GM12892 (cell line): ENCODE data around the gene NES.
A peak's percentile ranks its signal among the peaks of the same experiment; 100 is the strongest.

Experiments used
- DNase-seq: peaks from one replicate; pipeline ENCODE4 v3.0.0; 2011; ENCODE audit not compliant: insufficient read length
- FAIRE-seq: peaks from 2 replicates; lab custom pipeline; 2011; peaks lifted over from hg19 to GRCh38; lab: Jason Lieb, UNC
- POLR2A ChIP-seq: IDR thresholded peaks from 2 replicates; pipeline ENCODE4 v1.6.1; 2011; ENCODE audit warnings: low read depth, low read length, control low read depth
- POLR2AphosphoS5 ChIP-seq: IDR thresholded peaks from 2 replicates; pipeline ENCODE4 v1.6.1; 2011; ENCODE audit warnings: low read depth, low read length, control low read depth
- TAF1 ChIP-seq: IDR thresholded peaks from 2 replicates; pipeline ENCODE4 v1.6.1; 2011; ENCODE audit warnings: low read depth, mild to moderate bottlenecking, control low read depth, low read length, borderline replicate concordance

NES gene

DNA sequence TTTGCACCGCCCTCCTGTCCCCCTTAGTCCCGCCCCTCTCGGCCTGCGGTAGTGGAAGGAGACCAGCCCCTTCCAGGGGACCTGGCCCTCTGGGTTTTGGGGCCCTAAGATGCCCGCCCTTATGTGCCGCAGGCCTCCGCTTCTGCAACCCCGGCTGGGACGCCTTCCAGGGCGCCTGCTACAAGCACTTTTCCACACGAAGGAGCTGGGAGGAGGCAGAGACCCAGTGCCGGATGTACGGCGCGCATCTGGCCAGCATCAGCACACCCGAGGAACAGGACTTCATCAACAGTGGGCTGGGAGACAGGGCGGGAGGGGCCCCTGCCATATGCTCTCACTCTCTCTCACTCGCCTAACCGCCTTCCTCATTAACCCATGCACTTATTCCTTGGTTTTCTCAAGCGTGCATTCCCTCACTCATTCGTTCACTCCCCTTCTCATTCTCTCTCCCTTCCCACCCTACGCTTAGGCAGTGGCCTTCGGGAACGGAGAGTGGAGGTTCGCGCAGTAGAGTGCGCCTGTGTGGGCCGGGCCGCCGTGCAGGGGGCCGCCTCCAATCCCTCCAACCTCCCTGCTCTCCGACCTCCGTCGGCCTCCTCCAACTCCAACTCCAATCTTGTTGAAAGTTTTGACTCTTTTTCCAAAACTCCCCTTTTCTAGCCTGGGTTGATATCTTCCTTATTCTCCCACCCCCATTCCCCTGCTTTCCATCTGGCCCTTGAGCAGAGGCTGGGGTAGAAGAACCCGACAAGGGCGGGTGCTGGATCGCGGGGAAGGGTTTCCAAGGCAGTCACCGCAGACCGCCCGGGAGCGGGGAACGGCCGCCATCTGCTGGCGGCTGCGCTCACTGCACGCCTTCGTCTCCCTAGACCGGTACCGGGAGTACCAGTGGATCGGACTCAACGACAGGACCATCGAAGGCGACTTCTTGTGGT, 20.1 kb downstream of the NES start:
- TF ChIP-seq POLR2A (no peak), TAF1 (no peak), POLR2AphosphoS5 (no peak)
- FAIRE-seq (peak; percentile 69), DNase-seq (peak; percentile 84)

DNA sequence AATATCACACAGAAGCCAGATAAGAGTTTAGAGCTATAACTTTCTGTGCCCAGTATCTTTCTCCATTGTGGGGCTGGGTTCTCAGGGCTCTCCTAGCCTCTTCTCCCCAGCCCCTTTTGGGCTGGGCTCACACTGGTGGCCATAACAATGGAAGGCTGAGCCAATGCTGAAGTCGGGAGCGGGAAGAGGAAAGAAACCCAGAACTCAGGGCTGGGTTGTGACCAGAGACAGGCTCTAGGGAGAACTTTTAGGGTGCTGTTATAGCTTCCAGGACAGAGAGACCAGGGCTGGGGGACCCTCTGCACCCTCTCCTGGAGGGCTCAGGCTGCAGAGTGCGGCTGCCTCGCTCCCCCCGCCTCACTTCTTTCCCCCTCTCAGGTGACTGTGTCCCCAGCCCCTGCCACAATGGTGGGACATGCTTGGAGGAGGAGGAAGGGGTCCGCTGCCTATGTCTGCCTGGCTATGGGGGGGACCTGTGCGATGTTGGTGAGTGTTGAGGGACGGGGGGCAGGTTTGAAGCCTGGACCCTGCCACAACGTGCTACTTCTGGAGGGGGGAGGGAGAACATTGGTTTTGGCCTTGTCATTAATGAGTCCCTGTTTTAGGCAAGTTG, 21.2 kb downstream of the NES start:
- TF ChIP-seq POLR2AphosphoS5, result no peak
- TF ChIP-seq TAF1, result no peak
- TF ChIP-seq POLR2A, result no peak
- FAIRE-seq, result no peak
- DNase-seq, result no peak

DNA sequence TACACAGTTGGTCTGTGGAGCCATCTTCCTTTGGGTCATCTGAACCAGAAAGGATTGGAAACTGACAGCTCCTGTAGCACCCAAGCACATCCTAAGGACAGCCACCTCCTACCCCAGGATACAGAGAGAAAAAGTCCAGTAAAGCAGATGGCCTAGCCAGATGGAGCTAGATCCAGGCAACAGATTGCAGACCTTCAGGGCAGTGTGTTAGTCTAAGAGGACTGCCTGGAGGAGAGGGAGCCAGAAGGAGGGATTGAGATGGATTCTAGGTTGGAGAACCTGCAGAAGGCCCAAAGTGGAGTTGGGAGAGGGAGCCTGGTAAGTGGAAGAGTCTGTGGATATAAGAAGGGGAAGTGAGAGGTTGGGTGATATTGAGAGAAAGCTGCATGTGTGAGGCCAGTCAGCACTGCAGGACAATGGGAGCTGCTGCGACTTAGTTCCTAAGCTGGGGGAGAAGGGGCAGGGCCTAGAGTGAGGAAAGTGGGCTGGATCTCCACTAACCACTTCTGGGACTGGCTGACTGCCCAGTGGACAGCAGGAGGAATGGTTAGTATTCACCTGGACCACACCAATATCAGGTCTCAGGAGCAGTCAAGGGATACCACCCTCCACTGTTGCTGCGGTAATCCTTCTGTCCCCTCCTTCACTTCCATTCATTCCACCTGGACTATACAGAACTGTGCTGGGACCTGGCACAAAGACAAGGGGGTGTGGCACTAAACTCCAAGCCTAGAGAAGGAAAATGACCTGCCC, 21.9 kb downstream of the NES start:
- TF ChIP-seq POLR2A, result no peak
- no peak for TF ChIP-seq POLR2AphosphoS5
- TF ChIP-seq TAF1, result no peak
- no peak for DNase-seq
- FAIRE-seq, result no peak

DNA sequence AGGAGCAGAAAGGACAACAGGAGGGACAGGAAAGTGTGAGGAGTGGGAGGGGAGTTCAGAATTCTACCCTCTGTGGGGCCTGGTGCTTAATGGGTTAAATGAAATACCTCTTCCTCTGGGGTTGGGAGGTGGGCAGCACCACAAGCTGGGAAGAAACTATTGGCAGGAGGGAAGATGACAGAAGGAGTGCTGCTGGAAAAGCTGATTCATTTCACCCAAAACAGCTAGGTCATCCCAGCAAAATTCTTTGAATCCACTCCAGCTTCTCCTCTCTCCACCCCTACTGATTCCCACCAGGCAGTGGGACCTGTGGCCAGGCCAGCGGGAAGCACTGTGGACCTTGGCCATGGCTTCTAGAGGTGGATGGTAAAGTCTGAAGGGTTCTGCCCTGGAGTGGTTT, 22.5 kb downstream of the NES start:
- FAIRE-seq (no peak), DNase-seq (no peak)
- TF ChIP-seq POLR2AphosphoS5, result no peak
- no peak for TF ChIP-seq TAF1
- no peak for TF ChIP-seq POLR2A

DNA sequence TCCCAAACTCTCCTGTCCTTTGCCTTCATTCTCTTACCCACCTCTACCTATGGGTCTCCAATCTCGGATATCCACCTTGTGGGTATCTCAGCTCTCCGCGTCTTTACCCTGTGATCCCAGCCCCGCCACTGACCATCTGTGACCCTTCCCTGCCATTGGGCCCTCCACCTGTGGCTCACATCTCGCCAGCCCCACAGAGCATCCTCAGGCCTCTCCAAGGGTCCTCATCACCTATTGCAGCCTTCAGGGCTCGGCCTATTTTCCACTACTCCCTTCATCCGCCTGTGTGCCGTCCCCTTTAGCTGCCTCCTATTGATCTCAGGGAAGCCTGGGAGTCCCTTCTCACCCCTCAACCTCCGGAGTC, 24.2 kb downstream of the NES start:
- DNase-seq (no peak), FAIRE-seq (no peak)
- no peak for TF ChIP-seq POLR2AphosphoS5
- TF ChIP-seq TAF1, result no peak
- TF ChIP-seq POLR2A, result no peak

DNA sequence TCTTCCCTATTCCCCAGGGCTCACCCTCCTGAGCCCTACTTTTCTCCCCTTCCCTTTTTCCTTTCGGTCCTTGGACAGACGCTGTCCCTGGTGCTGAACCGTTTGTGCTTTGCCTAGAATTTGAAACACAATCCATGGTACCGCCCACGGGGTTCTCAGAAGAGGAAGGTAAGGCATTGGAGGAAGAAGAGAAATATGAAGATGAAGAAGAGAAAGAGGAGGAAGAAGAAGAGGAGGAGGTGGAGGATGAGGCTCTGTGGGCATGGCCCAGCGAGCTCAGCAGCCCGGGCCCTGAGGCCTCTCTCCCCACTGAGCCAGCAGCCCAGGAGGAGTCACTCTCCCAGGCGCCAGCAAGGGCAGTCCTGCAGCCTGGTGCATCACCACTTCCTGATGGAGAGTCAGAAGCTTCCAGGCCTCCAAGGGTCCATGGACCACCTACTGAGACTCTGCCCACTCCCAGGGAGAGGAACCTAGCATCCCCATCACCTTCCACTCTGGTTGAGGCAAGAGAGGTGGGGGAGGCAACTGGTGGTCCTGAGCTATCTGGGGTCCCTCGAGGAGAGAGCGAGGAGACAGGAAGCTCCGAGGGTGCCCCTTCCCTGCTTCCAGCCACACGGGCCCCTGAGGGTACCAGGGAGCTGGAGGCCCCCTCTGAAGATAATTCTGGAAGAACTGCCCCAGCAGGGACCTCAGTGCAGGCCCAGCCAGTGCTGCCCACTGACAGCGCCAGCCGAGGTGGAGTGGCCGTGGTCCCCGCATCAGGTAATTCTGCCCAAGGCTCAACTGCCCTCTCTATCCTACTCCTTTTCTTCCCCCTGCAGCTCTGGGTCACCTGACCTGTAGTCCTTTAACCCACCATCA, 24.8 kb downstream of the NES start:
- no peak for DNase-seq
- no peak for FAIRE-seq
- TF ChIP-seq POLR2AphosphoS5, result no peak
- no peak for TF ChIP-seq TAF1
- TF ChIP-seq POLR2A, result no peak

DNA sequence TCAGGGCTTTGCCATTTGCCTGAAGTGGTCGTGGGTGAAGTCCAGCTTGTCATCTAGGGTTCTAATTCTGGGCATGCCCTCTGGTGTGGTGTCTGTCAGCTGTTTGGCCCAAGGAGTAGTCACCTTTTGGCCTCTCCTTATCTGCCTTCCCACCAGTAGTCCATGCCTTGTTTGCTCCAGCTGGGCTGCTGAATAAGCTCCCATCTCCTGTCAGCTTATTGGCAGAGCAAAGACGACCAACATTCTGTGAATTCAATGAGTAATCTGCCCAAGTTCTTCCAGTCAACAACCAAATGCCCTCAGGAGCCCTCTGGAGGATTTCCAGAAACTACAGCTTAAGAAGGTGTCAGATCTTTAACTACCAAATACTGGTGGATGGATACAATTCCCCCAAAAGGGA, 28.3 kb downstream of the NES start:
- FAIRE-seq, result no peak
- DNase-seq, result no peak
- TF ChIP-seq POLR2A (no peak), POLR2AphosphoS5 (no peak), TAF1 (no peak)

DNA sequence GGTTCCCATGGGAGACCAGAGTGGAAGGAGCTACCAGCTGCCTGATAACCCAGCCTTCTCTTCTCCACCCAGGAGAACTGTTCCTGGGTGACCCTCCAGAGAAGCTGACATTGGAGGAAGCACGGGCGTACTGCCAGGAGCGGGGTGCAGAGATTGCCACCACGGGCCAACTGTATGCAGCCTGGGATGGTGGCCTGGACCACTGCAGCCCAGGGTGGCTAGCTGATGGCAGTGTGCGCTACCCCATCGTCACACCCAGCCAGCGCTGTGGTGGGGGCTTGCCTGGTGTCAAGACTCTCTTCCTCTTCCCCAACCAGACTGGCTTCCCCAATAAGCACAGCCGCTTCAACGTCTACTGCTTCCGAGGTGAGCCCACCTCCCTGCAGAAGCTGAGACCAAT, 28.7 kb downstream of the NES start:
- FAIRE-seq (no peak), DNase-seq (no peak)
- TF ChIP-seq POLR2AphosphoS5 (no peak), TAF1 (no peak), POLR2A (no peak)

DNA sequence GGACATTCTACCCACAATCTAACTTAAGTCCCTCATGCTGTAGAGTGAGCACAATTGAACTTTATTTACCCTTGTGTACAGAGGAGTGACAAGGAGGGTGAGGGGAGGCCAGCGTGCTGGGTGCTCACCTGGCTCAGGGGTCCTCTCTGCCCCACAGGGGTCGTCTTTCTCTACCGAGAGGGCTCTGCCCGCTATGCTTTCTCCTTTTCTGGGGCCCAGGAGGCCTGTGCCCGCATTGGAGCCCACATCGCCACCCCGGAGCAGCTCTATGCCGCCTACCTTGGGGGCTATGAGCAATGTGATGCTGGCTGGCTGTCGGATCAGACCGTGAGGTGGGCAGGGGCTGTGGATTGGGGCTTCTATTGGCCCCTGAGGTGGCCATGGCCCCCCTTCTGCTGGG, 29.9 kb downstream of the NES start:
- DNase-seq (no peak), FAIRE-seq (no peak)
- TF ChIP-seq POLR2AphosphoS5 (no peak), TAF1 (no peak), POLR2A (no peak)

DNA sequence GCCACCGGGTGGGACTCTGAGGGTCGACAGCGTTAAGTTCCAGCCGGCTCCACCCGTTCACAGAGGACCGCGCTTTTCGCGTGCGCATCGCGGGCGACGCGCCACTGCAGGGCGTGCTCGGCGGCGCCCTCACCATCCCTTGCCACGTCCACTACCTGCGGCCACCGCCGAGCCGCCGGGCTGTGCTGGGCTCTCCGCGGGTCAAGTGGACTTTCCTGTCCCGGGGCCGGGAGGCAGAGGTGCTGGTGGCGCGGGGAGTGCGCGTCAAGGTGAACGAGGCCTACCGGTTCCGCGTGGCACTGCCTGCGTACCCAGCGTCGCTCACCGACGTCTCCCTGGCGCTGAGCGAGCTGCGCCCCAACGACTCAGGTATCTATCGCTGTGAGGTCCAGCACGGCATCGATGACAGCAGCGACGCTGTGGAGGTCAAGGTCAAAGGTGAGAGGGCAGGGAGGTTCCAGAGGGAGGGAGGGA, 30.4 kb downstream of the NES start:
- DNase-seq, result no peak
- no peak for FAIRE-seq
- TF ChIP-seq POLR2A, result no peak
- TF ChIP-seq POLR2AphosphoS5, result no peak
- no peak for TF ChIP-seq TAF1

DNA sequence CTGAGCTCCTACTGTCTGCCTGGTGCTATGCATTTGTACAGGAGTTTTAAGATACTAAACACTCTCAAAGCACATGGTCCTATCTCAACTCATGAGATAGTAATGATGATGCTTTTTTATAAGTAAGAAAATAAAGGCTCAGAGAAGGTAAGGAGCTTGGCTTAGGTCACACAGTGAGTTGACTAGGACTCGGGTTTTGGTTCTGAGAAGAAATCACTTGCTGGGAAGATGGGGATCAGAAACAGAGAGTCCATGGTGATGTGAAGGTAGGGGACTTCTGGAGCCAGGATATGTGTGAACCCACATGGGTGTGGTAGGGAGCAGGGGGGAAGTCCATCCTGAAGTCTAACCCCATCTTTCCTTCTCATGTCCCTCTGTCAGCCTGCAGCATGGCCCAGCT, 31.5 kb downstream of the NES start:
- no peak for FAIRE-seq
- TF ChIP-seq TAF1 (no peak), POLR2A (no peak), POLR2AphosphoS5 (no peak)
- DNase-seq, result no peak
